ENCODE measurements around the gene TRIM65.

Gene TRIM65

DNA sequence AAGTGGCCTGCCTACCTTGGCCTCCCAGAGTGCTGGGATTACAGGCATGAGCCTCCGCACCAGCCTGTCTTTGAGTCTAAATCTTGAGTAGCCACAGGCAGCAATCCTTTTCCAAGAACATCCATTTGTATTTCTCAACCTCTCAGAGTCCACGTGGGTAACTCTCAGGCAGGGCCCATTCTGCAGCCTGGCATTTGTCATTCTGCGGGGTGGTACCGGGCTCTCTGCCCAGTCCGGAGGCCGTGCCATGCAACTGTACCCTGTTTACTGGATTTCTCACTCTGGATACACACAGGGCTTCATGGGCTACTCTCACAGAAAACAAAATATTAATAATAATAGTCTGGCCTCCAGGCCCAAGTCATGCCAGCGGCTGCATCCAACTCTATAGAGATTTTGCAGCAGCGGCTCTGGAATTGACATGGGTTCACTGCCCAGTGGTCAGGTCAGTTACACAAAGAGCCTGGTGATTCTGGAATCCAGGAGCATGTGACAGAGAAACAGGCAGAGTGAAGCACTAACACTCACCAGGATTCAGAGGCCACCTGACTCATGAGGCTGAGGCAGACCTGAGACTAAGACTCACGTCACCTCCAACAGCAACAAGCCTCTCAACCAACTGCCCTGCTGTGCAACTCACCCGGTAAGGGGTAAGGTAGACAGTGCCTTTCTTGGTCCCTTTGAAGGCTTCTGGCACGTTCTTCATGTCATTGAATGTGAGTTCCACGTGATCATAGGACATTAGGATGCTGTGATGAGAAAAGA, 45.6 kb downstream of the TRIM65 start:
- no peak for DNase-seq

DNA sequence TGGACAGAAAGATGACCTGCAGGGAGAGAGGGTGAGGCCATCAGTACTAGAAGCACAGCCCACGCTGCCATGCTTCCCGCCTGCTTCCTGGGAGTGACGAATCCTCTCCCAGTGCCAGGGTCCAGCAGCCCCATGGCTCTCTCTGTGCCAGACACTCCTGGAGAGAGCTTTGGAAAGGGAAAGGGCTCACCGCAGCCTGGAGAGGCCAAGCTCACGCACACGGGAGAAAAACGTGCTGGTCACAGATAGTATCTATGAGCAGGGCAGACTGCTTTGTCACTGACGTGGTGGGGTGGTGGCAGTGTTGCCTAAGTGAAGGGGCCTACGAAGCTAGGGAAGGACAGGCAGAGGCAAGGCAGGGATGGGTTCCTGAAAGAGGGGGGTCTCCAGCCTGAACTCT, 47.0 kb downstream of the TRIM65 start:
- DNase-seq, result no peak

DNA sequence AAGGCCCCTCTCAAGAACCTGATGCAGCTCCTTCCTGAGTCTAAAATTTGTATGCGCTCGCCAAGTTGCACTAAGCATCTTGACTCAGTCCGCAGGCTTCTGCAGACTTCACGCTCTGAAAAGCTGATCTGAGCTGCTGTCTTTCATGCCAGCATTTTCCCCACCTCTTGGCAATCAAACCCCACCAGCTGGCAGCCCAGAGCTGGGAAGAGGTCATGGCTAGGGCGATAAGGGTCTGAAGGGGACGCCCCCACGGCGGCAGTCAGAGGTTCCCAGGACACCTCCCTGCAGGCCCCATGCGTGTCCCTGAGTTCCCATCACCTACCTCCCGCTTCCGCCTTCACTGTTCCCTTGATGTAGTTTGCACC, 47.5 kb downstream of the TRIM65 start:
- DNase-seq, result no peak

DNA sequence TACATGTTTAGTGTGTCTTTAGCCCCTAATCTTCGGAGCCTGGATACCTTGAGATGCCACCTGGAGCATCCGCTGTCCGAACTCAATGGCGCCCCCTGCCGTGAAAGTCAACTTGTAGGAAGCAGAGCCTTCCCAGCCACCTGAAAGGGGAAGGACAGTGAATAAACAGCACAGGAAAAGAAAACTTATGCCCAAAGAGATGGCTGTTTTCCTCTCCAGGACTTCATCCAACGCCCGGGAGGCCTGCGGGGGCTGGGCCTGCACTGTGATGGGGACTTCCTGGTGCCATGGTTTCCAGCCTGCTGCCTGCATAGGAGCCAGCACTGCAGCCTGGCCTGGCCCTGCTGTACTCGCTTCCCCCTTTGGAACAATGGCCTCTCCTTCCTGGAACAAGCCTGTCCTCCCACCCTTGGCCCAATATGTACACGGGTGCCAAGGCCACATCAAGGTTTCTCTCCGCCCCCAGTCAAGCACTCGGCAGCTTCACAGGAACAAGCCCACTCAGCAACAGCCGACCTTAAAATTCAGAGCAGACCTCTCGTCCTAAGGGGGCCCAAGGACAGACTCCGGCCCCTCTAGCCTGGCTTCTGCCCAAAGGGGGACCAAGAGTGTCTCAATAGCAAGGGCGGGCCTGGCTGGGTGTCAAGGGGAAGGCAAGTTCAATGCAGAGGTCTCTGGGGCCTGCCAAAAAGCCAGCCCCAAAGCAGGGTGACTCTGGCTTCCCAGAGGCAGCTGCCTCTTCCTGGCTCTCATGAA, 48.0 kb downstream of the TRIM65 start:
- peak; percentile 91 for DNase-seq

DNA sequence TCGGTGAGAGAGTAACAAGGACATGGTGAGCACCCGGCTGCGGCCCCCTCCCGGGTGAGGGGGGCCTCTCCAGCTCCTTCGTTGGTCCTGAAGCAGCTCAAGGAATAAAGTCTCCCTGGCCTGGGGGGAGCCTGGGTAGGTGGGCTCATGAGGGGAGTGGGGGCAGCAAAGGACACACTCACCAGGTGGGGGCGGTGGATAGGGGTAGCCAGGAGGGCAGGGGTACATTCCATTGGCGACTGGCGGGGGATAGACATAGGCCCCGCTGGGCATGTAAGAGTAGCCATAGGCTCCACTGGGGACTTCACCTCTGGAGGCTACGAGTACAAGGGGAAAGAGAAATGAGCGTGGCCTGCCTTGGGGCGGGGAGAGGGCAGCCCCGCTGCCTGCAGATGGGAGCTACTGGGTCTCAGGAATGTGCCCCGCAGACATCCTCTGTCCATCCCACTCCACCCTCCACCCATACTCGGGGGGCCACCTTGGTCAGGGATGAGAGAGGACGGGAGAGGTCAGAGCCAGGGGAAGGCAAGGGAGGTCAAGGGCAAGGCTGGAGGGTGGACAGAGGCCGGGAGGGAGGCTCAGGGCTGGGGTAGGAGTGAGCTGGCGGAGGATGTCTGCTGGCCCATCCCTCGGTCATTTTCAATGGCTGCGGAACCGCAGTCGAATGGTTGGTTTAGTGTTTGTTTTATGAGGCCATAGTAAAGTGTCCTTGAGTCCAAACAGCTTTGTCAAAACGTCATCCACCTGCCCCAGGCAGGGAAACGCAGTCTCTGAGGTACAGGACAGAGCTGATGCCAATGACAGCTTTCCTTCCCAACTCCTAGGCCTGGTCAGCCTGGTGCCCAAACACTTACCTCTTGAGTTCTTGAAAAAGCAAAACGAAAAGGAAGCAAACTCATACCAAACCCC, 48.9 kb downstream of the TRIM65 start:
- DNase-seq, result no peak

DNA sequence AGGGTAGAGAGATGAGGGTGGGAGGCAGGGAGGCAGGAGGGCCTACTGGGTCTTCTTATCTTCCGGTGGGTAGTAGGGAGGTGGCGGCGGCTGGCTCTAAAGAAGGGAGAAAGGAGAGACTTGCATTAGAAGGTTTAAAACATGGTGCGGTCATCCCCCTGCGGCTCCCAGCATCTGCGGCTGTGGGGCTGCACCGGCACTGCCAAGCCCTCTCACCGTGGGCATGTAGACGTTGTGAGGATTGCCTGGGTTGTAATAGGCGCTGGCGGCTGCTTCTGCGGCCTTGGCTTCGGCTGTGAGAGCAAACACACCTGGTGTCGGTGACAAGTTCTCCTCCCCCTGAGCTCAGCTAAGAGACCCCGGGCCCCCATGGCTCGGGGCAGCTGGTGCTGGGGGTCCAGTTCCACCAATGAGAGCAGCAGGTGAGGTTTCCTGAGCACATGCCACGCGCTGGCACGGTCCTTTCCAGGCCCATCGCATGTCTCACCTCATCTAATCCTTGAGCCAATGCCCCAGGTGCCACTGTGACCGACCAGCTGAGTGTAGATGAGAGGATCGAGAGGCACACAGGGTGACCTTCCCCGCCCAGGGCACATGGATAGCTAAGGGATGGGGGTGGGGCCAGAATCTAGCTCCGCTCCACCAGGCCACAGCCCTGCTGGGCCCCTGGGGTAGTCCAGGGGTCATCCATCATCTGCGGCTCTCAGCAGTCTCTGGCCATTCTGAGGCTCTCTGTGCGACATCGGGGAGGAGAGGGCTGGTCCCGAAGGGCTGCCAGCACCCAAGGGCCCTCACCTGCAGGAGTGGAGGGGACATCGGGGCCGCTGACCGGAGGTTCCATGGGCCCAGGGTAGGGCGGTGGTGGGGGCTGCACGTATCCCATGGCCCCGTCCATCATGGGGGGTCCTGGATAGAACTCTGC, 49.8 kb downstream of the TRIM65 start:
- no peak for DNase-seq

DNA sequence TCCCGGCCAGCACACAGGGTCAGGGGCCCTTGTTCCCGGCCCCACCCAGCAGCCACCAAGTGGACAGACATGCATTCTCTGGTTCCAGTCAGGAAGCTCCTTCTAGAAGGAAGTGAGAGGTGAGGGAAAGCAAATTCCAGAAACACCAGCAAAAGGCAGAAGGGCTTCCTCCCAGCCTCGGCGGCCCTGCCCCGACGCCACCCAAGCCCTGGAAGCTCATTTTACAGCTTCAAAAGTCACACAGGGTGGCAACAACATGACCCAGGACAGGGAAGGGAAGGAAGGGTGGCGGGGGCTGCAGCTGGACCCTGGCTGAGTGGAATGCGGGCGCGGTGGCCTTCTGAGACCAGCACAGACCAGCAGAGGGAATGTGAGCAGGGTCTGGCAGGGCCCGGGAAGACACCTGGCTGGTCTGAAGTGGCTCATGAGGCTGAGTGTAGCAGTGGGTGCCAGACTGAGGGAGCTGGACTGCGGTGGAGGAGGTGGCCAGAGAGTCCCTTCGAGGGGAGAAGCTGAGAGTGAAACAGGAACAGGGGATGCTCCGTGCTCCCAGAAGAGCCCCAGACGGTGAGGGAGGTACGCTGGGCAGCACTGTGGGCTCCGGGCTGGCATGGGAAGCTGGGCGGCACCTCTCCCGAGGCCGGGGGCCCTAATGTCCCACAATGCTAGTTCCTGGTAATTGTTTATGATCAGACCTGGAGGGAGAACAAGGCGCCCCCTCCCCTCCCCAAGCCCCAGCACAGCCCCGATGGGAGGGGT, 50.6 kb downstream of the TRIM65 start:
- no peak for DNase-seq

DNA sequence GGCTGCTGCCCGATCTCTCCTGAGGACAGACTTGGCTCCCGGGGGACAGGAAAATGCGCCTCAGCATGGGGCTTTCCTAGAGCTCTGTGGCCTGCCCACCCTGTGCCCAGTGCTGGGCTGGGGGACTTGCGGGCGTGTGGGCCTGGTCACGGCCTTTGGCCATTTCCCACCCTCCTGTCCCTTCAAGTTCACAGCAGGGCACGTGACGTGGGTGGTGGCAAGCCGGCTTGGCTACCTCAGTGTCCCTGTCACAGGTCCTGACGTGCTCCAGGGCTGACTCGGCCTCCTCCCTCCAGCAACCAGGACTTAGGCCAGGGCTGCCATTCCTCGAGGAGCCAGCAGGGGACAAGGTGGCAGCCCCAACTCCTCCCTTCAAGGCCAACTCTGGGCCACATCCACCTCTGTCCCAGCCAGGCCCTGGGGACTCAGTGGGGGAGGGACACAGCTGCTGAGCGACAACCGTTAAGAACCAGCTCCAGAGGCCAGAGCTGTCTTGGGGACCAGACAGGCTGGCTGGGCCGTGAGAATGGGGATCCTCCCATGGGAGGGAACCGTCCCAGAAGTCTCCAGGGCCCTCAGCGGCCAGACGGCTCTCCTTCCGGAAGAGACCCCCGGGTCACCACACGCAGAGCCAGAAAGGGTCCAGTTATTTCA, 51.6 kb downstream of the TRIM65 start:
- DNase-seq, result peak; percentile 85

DNA sequence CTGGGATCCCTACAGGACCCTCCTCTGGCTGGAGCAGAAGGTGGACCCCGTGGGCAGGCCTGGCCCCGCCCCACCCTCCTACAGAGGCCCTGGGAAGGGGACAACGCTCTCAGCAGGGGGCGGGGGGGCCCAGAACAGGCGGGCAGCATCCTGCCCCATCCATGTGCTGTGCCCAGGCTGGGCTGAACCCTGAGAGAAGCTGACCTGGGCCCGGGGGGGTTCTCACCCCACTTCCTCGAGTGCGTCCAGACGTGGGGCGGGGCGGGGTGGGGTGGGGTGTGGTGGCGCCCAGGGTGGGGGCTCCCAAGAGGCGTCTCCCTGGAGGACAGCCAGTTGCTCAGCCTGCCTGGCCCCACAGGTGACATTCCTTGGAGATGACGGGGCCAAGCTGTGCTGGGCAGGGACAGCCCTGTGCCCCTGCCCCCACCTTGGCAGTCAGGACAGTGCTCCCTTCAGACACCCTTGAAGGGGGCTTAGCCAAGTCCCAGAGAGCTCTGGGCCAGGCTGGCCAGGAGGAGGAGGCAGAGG, 52.2 kb downstream of the TRIM65 start:
- peak; percentile 35 for DNase-seq

DNA sequence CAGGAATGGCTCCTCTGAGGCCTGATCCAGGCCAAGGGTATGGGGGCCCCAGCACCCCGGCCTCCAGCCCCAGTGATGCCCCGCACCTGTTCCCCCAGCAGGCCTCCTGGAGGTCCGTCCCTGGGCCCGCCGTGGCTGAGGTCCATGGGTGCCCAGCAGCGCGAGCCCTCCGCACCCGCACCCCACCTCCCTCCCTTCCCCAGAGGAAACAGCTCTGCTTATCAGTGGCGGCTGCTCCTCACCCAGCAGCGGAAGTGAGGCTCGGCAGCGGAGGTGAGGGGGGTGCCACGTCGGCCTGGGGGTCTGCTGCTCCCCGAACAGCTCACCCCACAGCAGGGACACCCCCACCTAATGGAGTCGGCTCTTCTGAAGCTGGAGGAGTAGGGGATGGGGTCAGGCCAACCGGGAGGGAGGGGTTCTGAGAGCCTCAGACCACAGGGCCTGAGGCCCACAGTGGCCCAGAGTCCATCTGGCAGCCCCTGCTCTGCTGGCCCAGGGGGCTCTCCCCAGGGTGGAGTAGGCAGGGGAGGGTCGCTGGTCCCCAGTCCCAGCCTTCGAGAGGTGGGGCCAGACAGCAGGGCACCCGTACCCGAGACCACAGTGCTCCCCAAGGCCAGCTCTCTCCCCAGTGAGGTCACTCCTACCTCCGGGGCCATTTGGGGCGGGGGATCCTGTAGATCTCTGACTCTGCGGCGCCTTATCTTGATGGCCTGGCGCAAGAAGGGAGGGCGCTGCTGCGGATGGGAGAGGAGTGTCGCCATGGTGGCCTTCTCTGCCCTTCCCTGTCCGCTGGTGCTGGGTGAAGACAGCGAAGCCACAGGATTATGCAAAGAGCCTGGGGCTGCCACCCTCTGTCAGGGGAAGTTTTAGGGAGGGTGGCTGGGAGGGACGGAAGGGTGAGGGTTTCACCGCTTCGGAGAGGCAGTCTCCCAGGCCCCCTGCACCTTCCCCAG, 52.9 kb downstream of the TRIM65 start, which contains the start of gene UNC13D:
UNC13D (minus strand) TSS at position 828 of the 953 bp plus-strand sequence; CDS start at position 761, 67 bp downstream.
- DNase-seq, result peak; percentile 65

DNA sequence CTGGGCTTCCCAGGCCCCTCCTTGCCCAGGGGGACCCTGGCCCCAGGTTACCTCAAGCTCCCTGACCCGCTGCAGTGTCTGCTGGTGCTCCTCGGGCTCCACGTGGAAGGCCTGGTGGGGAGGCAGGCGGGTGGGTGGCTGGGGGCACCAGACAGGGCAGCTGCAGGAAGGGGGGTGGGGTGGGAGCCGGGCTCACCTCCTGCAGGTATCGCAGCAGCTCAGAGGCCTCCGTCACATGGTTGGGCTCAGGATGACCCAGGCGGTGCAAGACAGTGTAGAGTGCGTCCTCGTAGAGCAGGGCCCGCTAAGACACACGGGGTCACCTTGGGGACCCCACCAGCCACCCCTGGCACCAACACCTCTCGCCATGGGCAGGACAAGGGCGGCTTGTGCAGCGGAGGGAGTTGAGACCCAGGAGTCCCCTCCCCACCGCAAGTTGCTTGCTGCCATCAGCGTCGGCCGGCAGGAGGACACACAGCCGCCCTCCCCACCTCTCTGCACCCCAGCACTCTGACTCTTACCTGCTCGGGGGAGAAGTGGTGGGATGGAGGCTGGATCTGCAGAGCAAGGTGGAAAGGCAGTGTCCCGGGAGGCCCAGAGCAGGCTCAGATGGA, 53.7 kb downstream of the TRIM65 start:
- peak; percentile 55 for DNase-seq

DNA sequence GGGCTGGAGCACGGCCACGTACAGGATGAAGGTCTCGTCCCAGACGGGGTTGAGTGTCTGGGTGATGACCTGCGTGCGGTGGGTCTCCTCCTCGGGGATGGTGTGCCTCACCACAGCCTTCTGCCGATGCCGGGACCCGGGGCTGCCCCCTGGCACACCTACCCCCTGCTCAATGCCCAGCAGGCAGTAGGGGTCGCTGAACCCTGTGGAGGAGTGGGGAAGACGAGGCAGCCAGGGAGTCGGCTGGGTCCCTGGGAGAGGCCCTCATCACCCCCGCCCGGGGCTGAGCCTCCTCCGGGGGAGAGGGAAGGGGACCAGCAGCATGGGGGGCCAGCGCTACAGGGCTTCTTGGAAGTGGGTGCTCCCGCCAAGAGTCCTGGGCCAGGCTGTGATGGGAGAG, 54.3 kb downstream of the TRIM65 start:
- DNase-seq, result no peak

DNA sequence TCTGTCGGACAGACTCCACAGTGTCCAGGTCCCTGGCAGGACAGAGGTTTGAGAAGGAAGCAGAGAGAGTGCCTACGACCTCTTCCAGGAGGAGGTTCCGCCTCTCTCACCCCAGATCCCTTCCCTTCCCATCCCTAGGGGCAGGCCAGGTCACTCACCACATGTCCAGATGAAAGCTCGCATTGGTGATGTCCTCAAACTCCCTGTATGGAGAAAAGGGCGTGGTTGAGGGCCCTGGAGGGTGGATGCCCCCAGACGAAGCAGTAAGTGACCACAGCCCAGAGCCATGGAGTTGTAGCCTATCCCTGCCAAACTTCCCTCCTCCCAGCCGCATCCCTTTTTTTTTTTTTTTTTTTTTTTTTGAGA, 56.0 kb downstream of the TRIM65 start:
- no peak for DNase-seq

DNA sequence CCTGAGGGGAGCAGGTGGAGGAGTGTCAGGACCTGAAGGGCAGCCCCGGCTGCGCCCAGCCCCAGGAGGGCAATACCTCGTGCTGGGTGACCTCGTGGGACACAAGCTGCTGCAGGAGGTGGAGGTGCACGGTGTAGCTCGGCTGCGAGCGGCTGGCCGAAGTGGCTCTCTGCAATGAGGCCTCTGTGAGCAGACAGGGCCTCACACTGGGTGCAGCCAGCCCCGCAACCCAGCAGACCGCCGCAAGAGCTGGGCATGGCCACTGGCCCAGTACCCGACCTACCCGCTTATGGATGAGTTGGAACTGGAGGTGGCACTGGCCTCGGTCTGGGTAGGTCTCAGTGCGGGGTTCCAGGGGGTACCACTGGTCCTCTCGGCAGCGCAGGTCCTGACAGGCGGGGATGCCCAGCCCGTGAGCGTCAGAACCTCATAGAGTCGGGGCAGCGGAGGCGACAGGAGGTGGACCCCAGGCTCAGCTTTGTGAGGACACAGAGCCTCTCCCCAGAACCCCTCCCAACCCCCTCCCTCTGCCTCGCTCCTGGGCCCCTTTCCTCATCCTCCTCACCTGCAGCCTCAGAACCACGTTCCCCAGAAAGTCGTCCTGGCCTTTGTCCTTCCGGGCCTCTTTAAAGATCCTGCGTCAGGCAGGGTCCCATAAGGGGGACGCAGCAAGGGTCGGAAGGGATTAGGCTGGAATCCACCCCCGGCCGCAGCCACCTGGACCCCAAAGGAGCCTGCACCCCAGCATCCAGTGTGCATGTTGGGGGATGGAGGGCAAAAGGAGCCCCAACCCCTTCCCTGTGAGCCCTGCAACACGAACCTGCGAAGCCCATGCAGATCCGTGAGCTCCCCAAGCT, 56.6 kb downstream of the TRIM65 start:
- DNase-seq, result no peak

Data from activated CD4-positive, alpha-beta T cell treated with anti-CD3 and anti-CD28 coated beads for 48 hours (primary cell).